Esophagus squamous epithelium (tissue), 4 donors: ENCODE measurements around the gene MXRA8.

Experiments used
- POLR2A ChIP-seq, 4 donors: fragments of 450-650 bp; IDR thresholded peaks; one replicate each; pipeline ENCODE4 v1.6.1; 2017; ENCODE audit warnings: antibody characterized with exemption in 4 of 4, mild to moderate bottlenecking in 4 of 4, moderate library complexity in 3 of 4
- TF ChIP-seq, protein P1 (sequence below), 6 experiments: fragments of 450-650 bp in 4 of 6; fragments of 200-600 bp in 2 of 6; sonication (generic) in 2 of 6; IDR thresholded peaks; one replicate each; pipeline ENCODE4 v1.5.1; 2016 to 2019; ENCODE audit warnings: antibody characterized with exemption in 6 of 6, mild to moderate bottlenecking in 4 of 6, moderate library complexity in 4 of 6

DNA sequence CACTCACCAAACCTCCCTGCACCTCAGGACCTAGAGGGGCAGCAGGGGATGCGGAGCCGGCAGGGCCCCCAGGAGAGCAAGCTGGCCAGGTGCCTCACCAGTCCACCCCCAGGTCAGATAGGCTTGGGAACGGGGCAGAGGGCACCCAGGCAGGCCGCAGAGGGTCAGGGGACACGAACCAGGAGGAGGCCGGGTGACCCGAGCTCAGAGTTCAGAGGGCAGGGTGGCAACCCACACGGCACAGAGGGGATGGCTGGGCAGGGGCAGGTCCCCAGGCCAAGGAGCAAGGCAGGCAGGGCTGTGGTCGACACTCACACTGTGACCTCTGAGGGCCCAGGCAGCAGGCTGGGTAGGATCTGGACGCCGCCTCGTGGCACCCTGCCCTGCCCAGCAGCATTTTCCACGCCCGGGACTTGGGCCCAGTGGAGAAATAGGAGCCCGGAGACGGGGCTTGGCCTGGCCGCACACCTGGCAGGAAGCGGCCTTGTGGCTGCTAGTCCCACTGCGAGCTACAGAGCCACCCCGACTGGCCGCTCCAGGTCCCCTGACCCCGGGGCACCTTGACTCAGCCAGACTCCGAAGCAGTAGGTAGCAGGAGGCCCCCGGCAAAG lies 14.4 kb downstream of the MXRA8 start:
- no peak for TF ChIP-seq POLR2A (IDR thresholded peaks at IDR 0.05)
- TF ChIP-seq, protein P1, sequence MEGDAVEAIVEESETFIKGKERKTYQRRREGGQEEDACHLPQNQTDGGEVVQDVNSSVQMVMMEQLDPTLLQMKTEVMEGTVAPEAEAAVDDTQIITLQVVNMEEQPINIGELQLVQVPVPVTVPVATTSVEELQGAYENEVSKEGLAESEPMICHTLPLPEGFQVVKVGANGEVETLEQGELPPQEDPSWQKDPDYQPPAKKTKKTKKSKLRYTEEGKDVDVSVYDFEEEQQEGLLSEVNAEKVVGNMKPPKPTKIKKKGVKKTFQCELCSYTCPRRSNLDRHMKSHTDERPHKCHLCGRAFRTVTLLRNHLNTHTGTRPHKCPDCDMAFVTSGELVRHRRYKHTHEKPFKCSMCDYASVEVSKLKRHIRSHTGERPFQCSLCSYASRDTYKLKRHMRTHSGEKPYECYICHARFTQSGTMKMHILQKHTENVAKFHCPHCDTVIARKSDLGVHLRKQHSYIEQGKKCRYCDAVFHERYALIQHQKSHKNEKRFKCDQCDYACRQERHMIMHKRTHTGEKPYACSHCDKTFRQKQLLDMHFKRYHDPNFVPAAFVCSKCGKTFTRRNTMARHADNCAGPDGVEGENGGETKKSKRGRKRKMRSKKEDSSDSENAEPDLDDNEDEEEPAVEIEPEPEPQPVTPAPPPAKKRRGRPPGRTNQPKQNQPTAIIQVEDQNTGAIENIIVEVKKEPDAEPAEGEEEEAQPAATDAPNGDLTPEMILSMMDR (IDR thresholded peaks at IDR 0.05): no peak
